ENCODE measurements around the gene PPP2R5C. TPM values are rescaled to one million over a fixed set of nuclear protein-coding genes. Genes with fewer than 3 reads are reported as not detected.
A peak's percentile ranks its signal among the peaks of the same experiment; 100 is the strongest.

Gene PPP2R5C
- total and polyA plus RNA-seq, 9 of the 15 experiments (the other 6 are each of a cell fraction or from before 2014, with no cell fraction given), result 284 to 617 (median 395) TPM

DNA sequence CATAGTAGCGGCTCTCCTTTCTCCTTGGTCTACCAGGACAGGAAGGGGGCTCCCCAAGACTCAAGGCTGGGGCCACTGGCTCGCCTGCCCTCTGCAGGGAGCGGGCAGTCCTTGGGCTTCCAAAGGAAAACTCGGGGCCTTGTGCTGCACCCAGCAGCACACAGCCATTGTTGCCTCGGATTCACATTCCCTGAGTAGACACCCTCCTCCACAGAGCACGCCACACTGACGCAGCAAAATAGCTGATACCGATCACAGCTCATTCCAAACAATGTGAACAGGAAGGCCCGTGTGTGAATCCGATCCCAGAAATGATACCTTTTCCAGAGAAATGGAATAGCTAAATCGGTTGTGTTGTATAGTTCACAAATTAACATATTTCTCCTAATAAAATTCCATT is 137.8 kb downstream of the PPP2R5C start (continued):
- TF ChIP-seq SRSF9 (IDR thresholded peaks at IDR 0.05; ENCODE audit: borderline replicate concordance, low read depth, low read length) (no peak), DIDO1 (tag; IDR thresholded peaks at IDR 0.05; ENCODE audit: low read depth) (no peak), RAD51 (IDR thresholded peaks at IDR 0.05; ENCODE audit: borderline replicate concordance, low read depth) (no peak), ZNF766 (CRISPR knock-in tag; conservative IDR thresholded peaks at IDR 0.05) (no peak), JUND (IDR thresholded peaks at IDR 0.05; ENCODE audit: borderline replicate concordance, low read depth, low read length) (peak; percentile 21; the same call in 1 of the 2 replicates), JUND (tag; IDR thresholded peaks at IDR 0.05; ENCODE audit: borderline replicate concordance, low read depth, low read length) (peak; percentile 33; the same call in 1 of the 3 replicates), BRD4 (IDR thresholded peaks at IDR 0.05) (no peak), MAFF (IDR thresholded peaks at IDR 0.05; ENCODE audit: low read length) (peak; percentile 73), BCL6 (CRISPR knock-in tag; IDR thresholded peaks at IDR 0.05) (no peak), NFYB (IDR thresholded peaks at IDR 0.05; ENCODE audit: extremely low read depth, insufficient read length) (no peak), ZFX (CRISPR knock-in tag; IDR thresholded peaks at IDR 0.05) (0 out of 2 replicates have a peak, but pooled peaks have one; percentile 30), ZNF316 (IDR thresholded peaks at IDR 0.05) (peak; percentile 77), HDAC3 (IDR thresholded peaks at IDR 0.05; ENCODE audit: borderline replicate concordance, partially characterized antibody) (no peak), MAFG (tag; conservative IDR thresholded peaks at IDR 0.05) (peak; percentile 63), FOXK2 (conservative IDR thresholded peaks at IDR 0.05 in 1 of 2, IDR thresholded peaks at IDR 0.05 in 1 of 2; ENCODE audit: low read depth in 2 of 2) (no peak), BACH1 (tag; IDR thresholded peaks at IDR 0.05) (no peak), ZKSCAN8 (CRISPR knock-in tag; IDR thresholded peaks at IDR 0.05) (no peak), ZNF707 (CRISPR knock-in tag; conservative IDR thresholded peaks at IDR 0.05) (no peak), HNRNPK (IDR thresholded peaks at IDR 0.05; ENCODE audit: low read depth, low read length, poor library complexity, severe bottlenecking) (no peak), ATF7 (IDR thresholded peaks at IDR 0.05) (no peak), KDM2B (CRISPR knock-in tag; IDR thresholded peaks at IDR 0.05) (no peak)
- TF ChIP-seq, protein P1, sequence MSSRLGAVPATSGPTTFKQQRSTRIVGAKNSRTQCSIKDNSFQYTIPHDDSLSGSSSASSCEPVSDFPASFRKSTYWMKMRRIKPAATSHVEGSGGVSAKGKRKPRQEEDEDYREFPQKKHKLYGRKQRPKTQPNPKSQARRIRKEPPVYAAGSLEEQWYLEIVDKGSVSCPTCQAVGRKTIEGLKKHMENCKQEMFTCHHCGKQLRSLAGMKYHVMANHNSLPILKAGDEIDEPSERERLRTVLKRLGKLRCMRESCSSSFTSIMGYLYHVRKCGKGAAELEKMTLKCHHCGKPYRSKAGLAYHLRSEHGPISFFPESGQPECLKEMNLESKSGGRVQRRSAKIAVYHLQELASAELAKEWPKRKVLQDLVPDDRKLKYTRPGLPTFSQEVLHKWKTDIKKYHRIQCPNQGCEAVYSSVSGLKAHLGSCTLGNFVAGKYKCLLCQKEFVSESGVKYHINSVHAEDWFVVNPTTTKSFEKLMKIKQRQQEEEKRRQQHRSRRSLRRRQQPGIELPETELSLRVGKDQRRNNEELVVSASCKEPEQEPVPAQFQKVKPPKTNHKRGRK (tag; IDR thresholded peaks at IDR 0.05), result no peak
- TF ChIP-seq, protein P2, sequence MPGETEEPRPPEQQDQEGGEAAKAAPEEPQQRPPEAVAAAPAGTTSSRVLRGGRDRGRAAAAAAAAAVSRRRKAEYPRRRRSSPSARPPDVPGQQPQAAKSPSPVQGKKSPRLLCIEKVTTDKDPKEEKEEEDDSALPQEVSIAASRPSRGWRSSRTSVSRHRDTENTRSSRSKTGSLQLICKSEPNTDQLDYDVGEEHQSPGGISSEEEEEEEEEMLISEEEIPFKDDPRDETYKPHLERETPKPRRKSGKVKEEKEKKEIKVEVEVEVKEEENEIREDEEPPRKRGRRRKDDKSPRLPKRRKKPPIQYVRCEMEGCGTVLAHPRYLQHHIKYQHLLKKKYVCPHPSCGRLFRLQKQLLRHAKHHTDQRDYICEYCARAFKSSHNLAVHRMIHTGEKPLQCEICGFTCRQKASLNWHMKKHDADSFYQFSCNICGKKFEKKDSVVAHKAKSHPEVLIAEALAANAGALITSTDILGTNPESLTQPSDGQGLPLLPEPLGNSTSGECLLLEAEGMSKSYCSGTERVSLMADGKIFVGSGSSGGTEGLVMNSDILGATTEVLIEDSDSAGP (CRISPR knock-in tag; IDR thresholded peaks at IDR 0.05), result no peak
- TF ChIP-seq, protein P3, sequence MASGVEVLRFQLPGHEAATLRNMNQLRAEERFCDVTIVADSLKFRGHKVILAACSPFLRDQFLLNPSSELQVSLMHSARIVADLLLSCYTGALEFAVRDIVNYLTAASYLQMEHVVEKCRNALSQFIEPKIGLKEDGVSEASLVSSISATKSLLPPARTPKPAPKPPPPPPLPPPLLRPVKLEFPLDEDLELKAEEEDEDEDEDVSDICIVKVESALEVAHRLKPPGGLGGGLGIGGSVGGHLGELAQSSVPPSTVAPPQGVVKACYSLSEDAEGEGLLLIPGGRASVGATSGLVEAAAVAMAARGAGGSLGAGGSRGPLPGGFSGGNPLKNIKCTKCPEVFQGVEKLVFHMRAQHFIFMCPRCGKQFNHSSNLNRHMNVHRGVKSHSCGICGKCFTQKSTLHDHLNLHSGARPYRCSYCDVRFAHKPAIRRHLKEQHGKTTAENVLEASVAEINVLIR (CRISPR knock-in tag; IDR thresholded peaks at IDR 0.05), result no peak
- TF ChIP-seq, protein P4, sequence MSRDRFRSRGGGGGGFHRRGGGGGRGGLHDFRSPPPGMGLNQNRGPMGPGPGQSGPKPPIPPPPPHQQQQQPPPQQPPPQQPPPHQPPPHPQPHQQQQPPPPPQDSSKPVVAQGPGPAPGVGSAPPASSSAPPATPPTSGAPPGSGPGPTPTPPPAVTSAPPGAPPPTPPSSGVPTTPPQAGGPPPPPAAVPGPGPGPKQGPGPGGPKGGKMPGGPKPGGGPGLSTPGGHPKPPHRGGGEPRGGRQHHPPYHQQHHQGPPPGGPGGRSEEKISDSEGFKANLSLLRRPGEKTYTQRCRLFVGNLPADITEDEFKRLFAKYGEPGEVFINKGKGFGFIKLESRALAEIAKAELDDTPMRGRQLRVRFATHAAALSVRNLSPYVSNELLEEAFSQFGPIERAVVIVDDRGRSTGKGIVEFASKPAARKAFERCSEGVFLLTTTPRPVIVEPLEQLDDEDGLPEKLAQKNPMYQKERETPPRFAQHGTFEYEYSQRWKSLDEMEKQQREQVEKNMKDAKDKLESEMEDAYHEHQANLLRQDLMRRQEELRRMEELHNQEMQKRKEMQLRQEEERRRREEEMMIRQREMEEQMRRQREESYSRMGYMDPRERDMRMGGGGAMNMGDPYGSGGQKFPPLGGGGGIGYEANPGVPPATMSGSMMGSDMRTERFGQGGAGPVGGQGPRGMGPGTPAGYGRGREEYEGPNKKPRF (IDR thresholded peaks at IDR 0.05; ENCODE audit: low read depth, low read length), result no peak
